H1 (cell line): ENCODE measurements around the gene PRF1. TPM values are rescaled to one million over a fixed set of nuclear protein-coding genes. Genes with fewer than 3 reads are reported as not detected.

Experiments
- CTCF ChIA-PET: fragments of 300-600 bp; sonication (Branson Sonifier 250); formaldehyde crosslinking; loops from one replicate; lab custom pipeline; 2021; ENCODE audit not compliant: partially characterized antibody; lab: Charles Lee
- POLR2A ChIA-PET: fragments of 300-600 bp; sonication (Branson Sonifier 250); formaldehyde crosslinking; loops from one replicate; lab custom pipeline; 2021; ENCODE audit warnings: inconsistent platforms; ENCODE audit not compliant: partially characterized antibody; lab: Charles Lee
- DNase-seq, 2 experiments: peaks; one replicate each; pipeline versions ENCODE4 v3.0.0 to v3.0.0-alpha.2; 2010 to 2022; ENCODE audit warnings: low spot score in 2 of 2, low read depth in 1 of 2, mixed read lengths in 1 of 2
- FAIRE-seq: peaks from 2 replicates; lab custom pipeline; 2011; peaks lifted over from hg19 to GRCh38; lab: Jason Lieb, UNC
- H2AFZ ChIP-seq: 2 replicates; pipeline ENCODE4 v1.8.1; 2012; ENCODE audit warnings: low read length, inconsistent platforms
- H2AK5ac ChIP-seq: 2 replicates; pipeline ENCODE4 v1.6.1; 2013; ENCODE audit warnings: low read depth, low read length
- H2BK120ac ChIP-seq: replicated peaks from 2 replicates; pipeline ENCODE3; 2013; ENCODE audit warnings: low read depth, low read length, inconsistent platforms
- H2BK12ac ChIP-seq: 2 replicates; pipeline ENCODE4 v1.6.1; 2013; ENCODE audit warnings: low read depth, low read length
- H2BK15ac ChIP-seq: 2 replicates; pipeline ENCODE4 v1.6.1; 2013; ENCODE audit warnings: low read length
- H2BK20ac ChIP-seq: 2 replicates; pipeline ENCODE4 v1.6.1; 2013; ENCODE audit warnings: low read length
- H2BK5ac ChIP-seq: 2 replicates; pipeline ENCODE4 v1.6.1; 2013; ENCODE audit warnings: low read depth, low read length
- H3K14ac ChIP-seq: 2 replicates; pipeline ENCODE4 v1.6.1; 2013; ENCODE audit warnings: inconsistent platforms; ENCODE audit not compliant: insufficient read length
- H3K18ac ChIP-seq: 2 replicates; pipeline ENCODE4 v1.6.1; 2013; ENCODE audit warnings: low read length; ENCODE audit errors: extremely low read depth
- H3K23ac ChIP-seq: 2 replicates; pipeline ENCODE4 v1.6.1; 2013; ENCODE audit warnings: inconsistent platforms; ENCODE audit not compliant: insufficient read length
- H3K23me2 ChIP-seq: 2 replicates; pipeline ENCODE4 v1.6.1; 2013; ENCODE audit warnings: low read depth, low read length
- H3K27ac ChIP-seq: 2 replicates; pipeline ENCODE4 v1.6.1; 2011; ENCODE audit warnings: low read depth, low read length, inconsistent platforms
- H3K27me3 ChIP-seq, 4 experiments: replicated peaks in 1 of 4; 1 replicate in 1 of 4; 2 replicates in 3 of 4; pipeline versions ENCODE4 v1.6.1 to v1.8.1; 2011 to 2013; ENCODE audit warnings: low read length in 3 of 4, mild to moderate bottlenecking in 3 of 4, inconsistent platforms in 2 of 4, mixed read lengths in 2 of 4, moderate library complexity in 1 of 4; ENCODE audit not compliant: control insufficient read depth in 3 of 4, insufficient read depth in 3 of 4; ENCODE audit errors: extremely low read depth in 1 of 4
- H3K36me3 ChIP-seq, 4 experiments: 2 replicates each; pipeline versions ENCODE4 v1.6.1 to v1.8.1; 2011 to 2013; ENCODE audit warnings: mild to moderate bottlenecking in 4 of 4, low read length in 3 of 4, moderate library complexity in 2 of 4, control low read depth in 1 of 4, inconsistent platforms in 1 of 4; ENCODE audit not compliant: insufficient read depth in 4 of 4, control insufficient read depth in 2 of 4
- H3K4ac ChIP-seq: replicated peaks from 2 replicates; pipeline ENCODE3; 2013; ENCODE audit warnings: low read length, low read depth, mixed read lengths, inconsistent platforms; ENCODE audit not compliant: insufficient read length
- H3K4me1 ChIP-seq, 4 experiments: replicated peaks in 1 of 4; 1 replicate in 1 of 4; 2 replicates in 3 of 4; pipeline versions ENCODE4 v1.6.1 to v1.8.1; 2011 to 2013; ENCODE audit warnings: low read length in 3 of 4, inconsistent platforms in 2 of 4, mixed read lengths in 1 of 4; ENCODE audit not compliant: insufficient read depth in 4 of 4, control insufficient read depth in 3 of 4
- H3K4me2 ChIP-seq, 2 experiments: 2 replicates each; pipeline versions ENCODE4 v1.6.1 to v1.8.1; 2011 to 2013; ENCODE audit warnings: low read depth in 2 of 2, low read length in 2 of 2, control low read depth in 1 of 2, inconsistent platforms in 1 of 2, mild to moderate bottlenecking in 1 of 2; ENCODE audit not compliant: insufficient read depth in 1 of 2
- H3K4me3 ChIP-seq, 4 experiments: fragments of 200-600, 300-600 bp in 1 of 4; sonication (generic), shearing (Covaris generic), sonication (Bioruptor Twin) in 1 of 4; 2 replicates each; pipeline versions ENCODE4 v1.5.1 to v1.8.1; 2011 to 2016; ENCODE audit warnings: low read length in 4 of 4, low read depth in 3 of 4, control low read depth in 2 of 4, inconsistent platforms in 2 of 4, mild to moderate bottlenecking in 2 of 4, mixed read lengths in 1 of 4, moderate library complexity in 1 of 4; ENCODE audit not compliant: insufficient read depth in 2 of 4; ENCODE audit errors: extremely low read depth in 1 of 4
- H3K56ac ChIP-seq: replicated peaks from 2 replicates; pipeline ENCODE3; 2013; ENCODE audit warnings: low read depth, mild to moderate bottlenecking, mixed read lengths, low read length, inconsistent platforms; ENCODE audit not compliant: insufficient read length
- H3K79me1 ChIP-seq: 2 replicates; pipeline ENCODE4 v1.6.1; 2013; ENCODE audit warnings: low read depth, low read length, control low read depth
- H3K79me2 ChIP-seq, 2 experiments: 2 replicates each; pipeline versions ENCODE4 v1.6.1 to v1.8.1; 2012 to 2013; ENCODE audit warnings: low read length in 2 of 2, mild to moderate bottlenecking in 2 of 2, inconsistent platforms in 1 of 2; ENCODE audit not compliant: insufficient read depth in 2 of 2, control insufficient read depth in 1 of 2
- H3K9ac ChIP-seq, 4 experiments: replicated peaks in 1 of 4; 1 replicate in 1 of 4; 2 replicates in 3 of 4; pipeline versions ENCODE4 v1.6.1 to v1.8.1; 2011 to 2013; ENCODE audit warnings: low read depth in 3 of 4, low read length in 3 of 4, control low read depth in 2 of 4, mild to moderate bottlenecking in 2 of 4, moderate library complexity in 2 of 4, inconsistent platforms in 1 of 4; ENCODE audit errors: extremely low read depth in 1 of 4
- H3K9me3 ChIP-seq, 2 experiments: 2 replicates each; pipeline versions ENCODE4 v1.6.1 to v1.8.1; 2012 to 2013; ENCODE audit warnings: mild to moderate bottlenecking in 2 of 2, moderate library complexity in 2 of 2, control low read depth in 1 of 2, inconsistent platforms in 1 of 2, low read depth in 1 of 2, low read length in 1 of 2, mixed read lengths in 1 of 2; ENCODE audit not compliant: insufficient read depth in 2 of 2
- H4K20me1 ChIP-seq, 2 experiments: replicated peaks in 1 of 2; 2 replicates each; pipeline versions ENCODE3 to v1.8.1; 2011 to 2013; ENCODE audit warnings: inconsistent platforms in 2 of 2, low read length in 2 of 2, mild to moderate bottlenecking in 1 of 2; ENCODE audit not compliant: insufficient read depth in 2 of 2, control insufficient read depth in 1 of 2
- H4K5ac ChIP-seq: 2 replicates; pipeline ENCODE4 v1.6.1; 2013; ENCODE audit warnings: low read length, low read depth, mixed read lengths, inconsistent platforms; ENCODE audit not compliant: insufficient read length
- H4K8ac ChIP-seq: 2 replicates; pipeline ENCODE4 v1.8.0; 2013; ENCODE audit warnings: mild to moderate bottlenecking, moderate library complexity, low read length, inconsistent platforms; ENCODE audit not compliant: insufficient read depth; ENCODE audit errors: extremely low read depth
- H4K91ac ChIP-seq: replicated peaks from 2 replicates; pipeline ENCODE3; 2013; ENCODE audit warnings: low read length, mixed read lengths, inconsistent platforms; ENCODE audit not compliant: insufficient read length
- EZH2 ChIP-seq: fragments of 200-600 bp; sonication (generic); IDR thresholded peaks from 2 replicates; pipeline ENCODE4 v1.7.1; 2012; ENCODE audit warnings: low read depth, mild to moderate bottlenecking, moderate library complexity, low read length, inconsistent platforms; ENCODE audit not compliant: severe bottlenecking
- GTF2F1 ChIP-seq: IDR thresholded peaks from 2 replicates; pipeline ENCODE4 v1.6.1; 2012; ENCODE audit warnings: low read depth, low read length, improper control_type of control experiment, borderline replicate concordance
- POU5F1 ChIP-seq: IDR thresholded peaks from 2 replicates; pipeline ENCODE4 v1.6.1; 2011; ENCODE audit warnings: low read depth, mild to moderate bottlenecking, low read length, moderate library complexity
- WGBS, 2 experiments: shearing (Covaris generic) in 1 of 2; methylation state at CpG; one replicate each; pipeline versions ENCODE4 v1.1.6 to v1.1.7; 2013 to 2015; ENCODE audit warnings: low lambda C conversion rate in 2 of 2, mixed read lengths in 2 of 2, inconsistent platforms in 1 of 2, low coverage in 1 of 2, missing lambda C conversion rate in 1 of 2; ENCODE audit not compliant: insufficient replicate concordance in 2 of 2, insufficient coverage in 1 of 2, insufficient read length in 1 of 2; ENCODE audit errors: extremely low coverage in 1 of 2, missing lambda C conversion rate in 1 of 2; 5-methylcytosine and 5-hydroxymethylcytosine counted together
- polyA plus RNA-seq, 7 experiments: library from polyadenylated mRNA; depleted of rRNA in 3 of 7; stranded (reverse) in 5 of 7; unstranded in 2 of 7; fragments of >200 nt in 5 of 7; fragments of 200-250 nt in 2 of 7; gene quantifications; 1 replicate in 5 of 7; 2 replicates in 1 of 7; 4 replicates in 1 of 7; pipeline versions ENCODE4 v1.2.1 to v1.2.3, GENCODE V29; 2011 to 2013; ENCODE audit warnings: missing spikeins in 2 of 7, mixed read lengths in 2 of 7
- total RNA-seq: library from RNA; stranded (reverse); fragmentation: NEBNext Ultra II Directional; extraction: Animal tissue kit (Norgen Biotek cat#: 25700); gene quantifications from 2 replicates; pipeline ENCODE4 v1.2.1, GENCODE V29; 2021

Gene PRF1
- total and polyA plus RNA-seq, 2 of the 8 experiments (the other 6 are each of a cell fraction or from before 2014, with no cell fraction given): 0.15 TPM; not detected in 1

GRCh38 chr10:70615784-70616522 lies 13.4 kb upstream of the PRF1 start:
- H3K27ac ChIP-seq: no peak overlapping the region
- H3K79me1 ChIP-seq: no peaks in the 10 kb centered on the region
- H4K8ac ChIP-seq: no peak overlapping the region
- no peak overlapping the region for H3K4ac ChIP-seq
- H2BK20ac ChIP-seq: no peak overlapping the region
- no peaks in the 10 kb centered on the region for H3K36me3 ChIP-seq
- no peak overlapping the region for H3K56ac ChIP-seq
- DNase-seq (peak in 1 of 2 experiments; percentile 17), FAIRE-seq (no peak)
- H2BK12ac ChIP-seq: no peak overlapping the region; the same call in 1 of the 2 replicates
- no peak overlapping the region for H2AFZ ChIP-seq
- H2BK15ac ChIP-seq: no peak overlapping the region
- no peaks in the 10 kb centered on the region for H3K23me2 ChIP-seq
- H3K4me2 ChIP-seq: no peak overlapping the region
- H4K20me1 ChIP-seq: no peaks in the 10 kb centered on the region
- H3K4me3 ChIP-seq: no peak overlapping the region
- no peak overlapping the region for H2BK5ac ChIP-seq
- POLR2A ChIA-PET: no interaction called here
- no peaks in the 10 kb centered on the region for H3K4me1 ChIP-seq
- H3K27me3 ChIP-seq: no peaks in the 10 kb centered on the region; a peak in 1 of 7 replicates
- H4K5ac ChIP-seq: no peak overlapping the region
- no peak overlapping the region for H4K91ac ChIP-seq
- no peak overlapping the region for H3K9ac ChIP-seq
- no peak for TF ChIP-seq EZH2
- TF ChIP-seq GTF2F1: no peak
- no peak for TF ChIP-seq POU5F1
- TF ChIP-seq, all 59 proteins: peak for 0
- Histone ChIP-seq H3K18ac (no peak overlapping the region), H3K9me3 (peaks cover 7 to 9% of the 10 kb centered on the region in 2 experiments; a peak in 3 of 4 replicates), H2AK5ac (no peak overlapping the region), H2BK120ac (no peak overlapping the region), H3K23ac (no peak overlapping the region), H3K79me2 (no peaks in the 10 kb centered on the region), H3K14ac (no peak overlapping the region)
- WGBS, 2 experiments: 93% methylated on average over 7 of the region's 7 CpGs; no CpG with 5 or more reads in 1 of the 2 experiments
- CTCF ChIA-PET: interaction anchor here (0.9 to 4.1 kb wide), 6 partner anchors 15 to 263 kb away, joined by 3 to 25 read pairs (median 4); no protein-coding TSS in a partner anchor
